ENCODE measurements around the gene TMEM183A. TPM values are rescaled to one million over a fixed set of nuclear protein-coding genes. Genes with fewer than 3 reads are reported as not detected.

TMEM183A gene
- total and polyA plus RNA-seq, 10 of the 15 experiments (the other 5 are each of a cell fraction or from before 2014, with no cell fraction given): 12.3 to 103 (median 66.3) TPM

- TF ChIP-seq TAF1 (IDR thresholded peaks at IDR 0.05; ENCODE audit: borderline replicate concordance, low read depth, low read length) (0 out of 2 replicates have a peak, but pooled peaks have one; percentile 47), EP300 (IDR thresholded peaks at IDR 0.05; ENCODE audit: borderline replicate concordance in 1 of 2, control insufficient read depth in 1 of 2, low read depth in 2 of 2, low read length in 2 of 2) (no peak), RELA (IDR thresholded peaks at IDR 0.05; ENCODE audit: borderline replicate concordance, partially characterized antibody) (peak; percentile 36), MTA3 (IDR thresholded peaks at IDR 0.05; ENCODE audit: borderline replicate concordance, low read length) (peak; percentile 46; the same call in 1 of the 2 replicates), DPF2 (IDR thresholded peaks at IDR 0.05) (no peak), NR2C2 (IDR thresholded peaks at IDR 0.05; ENCODE audit: borderline replicate concordance, control insufficient read depth, insufficient read length, low read depth) (no peak), GABPA (IDR thresholded peaks at IDR 0.05; ENCODE audit: low read depth) (no peak), SMAD5 (IDR thresholded peaks at IDR 0.05; ENCODE audit: low read depth) (no peak), SMAD1 (IDR thresholded peaks at IDR 0.05; ENCODE audit: low read depth, partially characterized antibody) (peak; percentile 58), CEBPZ (IDR thresholded peaks at IDR 0.05; ENCODE audit: low read depth, low read length) (no peak), STAT1 (conservative IDR thresholded peaks at IDR 0.05) (no peak), IRF3 (IDR thresholded peaks at IDR 0.05) (no peak), ZBTB11 (CRISPR knock-in tag; IDR thresholded peaks at IDR 0.05) (no peak), ZNF207 (IDR thresholded peaks at IDR 0.05; ENCODE audit: borderline replicate concordance) (no peak), NFYA (IDR thresholded peaks at IDR 0.05; ENCODE audit: borderline replicate concordance, low read depth, low read length) (no peak), SP1 (IDR thresholded peaks at IDR 0.05; ENCODE audit: low read depth, low read length) (peak; percentile 67), RFX5 (IDR thresholded peaks at IDR 0.05; ENCODE audit: low read depth, low read length) (no peak), PRDM15 (CRISPR knock-in tag; IDR thresholded peaks at IDR 0.05) (no peak)
Observed at GRCh38 chr1:203026031-203026665, 19.0 kb downstream of the TMEM183A start, which contains the start of gene PPFIA4 (continued).

Measured in GM12878 (cell line).